NB4 (cell line): Measurements from ENCODE around the gene STIM2.

ENCODE experiments used
- DNase-seq: peaks from one replicate; pipeline ENCODE4 v3.0.0; 2010; ENCODE audit warnings: low read depth
- H3K4me3 ChIP-seq: one replicate; pipeline ENCODE4 v1.5.1; 2011; ENCODE audit warnings: mild to moderate bottlenecking, low read depth, low read length, moderate library complexity
- CTCF ChIP-seq: IDR thresholded peaks from one replicate; pipeline ENCODE4 v1.5.1; 2012; ENCODE audit warnings: low read depth, low read length
- MAX ChIP-seq: IDR thresholded peaks from 2 replicates; pipeline ENCODE4 v1.6.1; 2011; ENCODE audit warnings: low read depth, low read length
- MYC ChIP-seq: IDR thresholded peaks from 2 replicates; pipeline ENCODE4 v1.6.1; 2011; ENCODE audit warnings: low read depth, low read length
- POLR2A ChIP-seq: IDR thresholded peaks from 2 replicates; pipeline ENCODE4 v1.6.1; 2011; ENCODE audit warnings: mild to moderate bottlenecking; ENCODE audit not compliant: insufficient read length; ENCODE audit errors: extremely low read depth

The STIM2 gene

GRCh38 chr4:26839534-26839951, 21.1 kb upstream of the STIM2 start:
- TF ChIP-seq MYC, result no peak
- no peak for TF ChIP-seq CTCF
- H3K4me3 ChIP-seq, result no peak overlapping the region
- DNase-seq, result peak; percentile 70

- no peak for TF ChIP-seq POLR2A
- TF ChIP-seq CTCF, result no peak
- TF ChIP-seq MAX, result no peak
- no peak for TF ChIP-seq MYC
- no peak for DNase-seq
- H3K4me3 ChIP-seq, result no peak overlapping the region
These were observed 19.9 kb upstream of the STIM2 start for GRCh38 chr4:26840786-26841185.

GRCh38 chr4:26842911-26843310, 17.7 kb upstream of the STIM2 start:
- TF ChIP-seq MYC (no peak), POLR2A (no peak), CTCF (no peak), MAX (no peak)
- no peak overlapping the region for H3K4me3 ChIP-seq
- DNase-seq, result peak; percentile 47

- no peak for DNase-seq
- no peak for TF ChIP-seq POLR2A
- TF ChIP-seq MAX, result no peak
- TF ChIP-seq CTCF, result no peak
- no peak for TF ChIP-seq MYC
- no peak overlapping the region for H3K4me3 ChIP-seq
These were observed 10.1 kb upstream of the STIM2 start for GRCh38 chr4:26850528-26850927.

GRCh38 chr4:26851129-26851528, 9.5 kb upstream of the STIM2 start:
- TF ChIP-seq CTCF (no peak), MYC (no peak)
- H3K4me3 ChIP-seq, result no peak overlapping the region

GRCh38 chr4:26854701-26855100, 5.9 kb upstream of the STIM2 start:
- TF ChIP-seq POLR2A (no peak), CTCF (no peak), MAX (no peak), MYC (no peak)
- no peak overlapping the region for H3K4me3 ChIP-seq
- DNase-seq, result no peak

More at GRCh38 chr4:26851129-26851528, 9.5 kb upstream of the STIM2 start:
- DNase-seq, result no peak
